Measurements from ENCODE around the gene UBA1. TPM values are rescaled to one million over a fixed set of nuclear protein-coding genes. Genes with fewer than 3 reads are reported as not detected.

UBA1 gene
- total RNA-seq, 4 donors from 2014 or later = 145 to 182 (median 163) TPM

GRCh38 chrX:47178337-47178736 lies 15.3 kb upstream of the UBA1 start:
- TF ChIP-seq CTCF (IDR thresholded peaks at IDR 0.05) = no peak
- TF ChIP-seq POLR2AphosphoS5 (IDR thresholded peaks at IDR 0.05) = no peak
- no peak for TF ChIP-seq EP300 (IDR thresholded peaks at IDR 0.05; ENCODE audit: low read depth)
- no peak for TF ChIP-seq POLR2A (IDR thresholded peaks at IDR 0.05)
- intact Hi-C loops (cut with DNase I; ENCODE audit: low total_unique reads) (no loop called here), in situ Hi-C loops (cut with MboI; ENCODE audit: low pct_ligation_motif_present in 1 of 4, low pct_unique_long_range_greater_than_20kb in 1 of 4, low sequenced_read_pairs in 3 of 4) (loop anchor here in 3 of 4 donors (25.0 kb wide), 2 partner anchors 209 to 334 kb away; no protein-coding TSS in a partner anchor)
- no peaks in the 10 kb centered on the region for H3K9me3 ChIP-seq
- 74 to 100% methylated on average over 1 to 5 of the region's 5 CpGs for WGBS, 2 donors (ENCODE audit: low coverage in 1 of 2)
- no peaks in the 10 kb centered on the region for H3K4me1 ChIP-seq
- no peak for DNase-seq
- H3K27ac ChIP-seq = no peak overlapping the region
- no peak overlapping the region for H3K4me3 ChIP-seq
- peaks cover 0 to 7% (median 3%) of the 10 kb centered on the region in 4 donors for H3K36me3 ChIP-seq
- no peaks in the 10 kb centered on the region for H3K27me3 ChIP-seq

GRCh38 chrX:47179221-47179927 lies 14.3 kb upstream of the UBA1 start:
- 68% methylated on average over 14 of the region's 14 CpGs; no CpG with 5 or more reads in 1 of the 2 donors for WGBS, 2 donors (ENCODE audit: low coverage in 1 of 2)
- H3K27ac ChIP-seq = no peak overlapping the region
- H3K36me3 ChIP-seq = peaks cover 0 to 7% (median 3%) of the 10 kb centered on the region in 4 donors

GRCh38 chrX:47179928-47180255 lies 13.7 kb upstream of the UBA1 start:
- H3K36me3 ChIP-seq = peaks cover 0 to 7% (median 3%) of the 10 kb centered on the region in 4 donors
- intact Hi-C loops (cut with DNase I; ENCODE audit: low total_unique reads) = no loop called here
- in situ Hi-C loops (cut with MboI; ENCODE audit: low pct_ligation_motif_present in 1 of 4, low pct_unique_long_range_greater_than_20kb in 1 of 4, low sequenced_read_pairs in 3 of 4) = loop anchor here in 3 of 4 donors (25.0 kb wide), 2 partner anchors 207 to 332 kb away; no protein-coding TSS in a partner anchor
- no peaks in the 10 kb centered on the region for H3K4me1 ChIP-seq
- WGBS, 2 donors (ENCODE audit: low coverage in 1 of 2) = 93% methylated on average over 18 of the region's 18 CpGs; no CpG with 5 or more reads in 1 of the 2 donors
- no peak overlapping the region for H3K4me3 ChIP-seq
- no peak for TF ChIP-seq EP300 (IDR thresholded peaks at IDR 0.05; ENCODE audit: low read depth)
- no peak for TF ChIP-seq POLR2A (IDR thresholded peaks at IDR 0.05)
- no peak for TF ChIP-seq CTCF (IDR thresholded peaks at IDR 0.05)
- TF ChIP-seq POLR2AphosphoS5 (IDR thresholded peaks at IDR 0.05) = no peak
- H3K27me3 ChIP-seq = no peaks in the 10 kb centered on the region
- no peaks in the 10 kb centered on the region for H3K9me3 ChIP-seq
- DNase-seq = no peak
- no peak overlapping the region for H3K27ac ChIP-seq

More at GRCh38 chrX:47179221-47179927, 14.3 kb upstream of the UBA1 start:
- intact Hi-C loops (cut with DNase I; ENCODE audit: low total_unique reads) = no loop called here
- DNase-seq = no peak
- no peaks in the 10 kb centered on the region for H3K4me1 ChIP-seq
- in situ Hi-C loops (cut with MboI; ENCODE audit: low pct_ligation_motif_present in 1 of 4, low pct_unique_long_range_greater_than_20kb in 1 of 4, low sequenced_read_pairs in 3 of 4) = loop anchor here in 3 of 4 donors (25.0 kb wide), 2 partner anchors 208 to 333 kb away; no protein-coding TSS in a partner anchor
- no peaks in the 10 kb centered on the region for H3K27me3 ChIP-seq
- H3K9me3 ChIP-seq = no peaks in the 10 kb centered on the region
- TF ChIP-seq CTCF (IDR thresholded peaks at IDR 0.05) (no peak), POLR2AphosphoS5 (IDR thresholded peaks at IDR 0.05) (no peak), EP300 (IDR thresholded peaks at IDR 0.05; ENCODE audit: low read depth) (no peak), POLR2A (IDR thresholded peaks at IDR 0.05) (no peak)
- no peak overlapping the region for H3K4me3 ChIP-seq

- Histone ChIP-seq H3K27me3 (no peaks in the 10 kb centered on the region), H3K9me3 (no peaks in the 10 kb centered on the region), H3K27ac (no peak overlapping the region), H3K36me3 (peaks cover 0 to 7% (median 3%) of the 10 kb centered on the region in 4 donors), H3K4me3 (no peak overlapping the region), H3K4me1 (no peaks in the 10 kb centered on the region)
- 82 to 100% methylated on average over 4 to 8 of the region's 8 CpGs for WGBS, 2 donors (ENCODE audit: low coverage in 1 of 2)
- TF ChIP-seq CTCF (IDR thresholded peaks at IDR 0.05) (no peak), EP300 (IDR thresholded peaks at IDR 0.05; ENCODE audit: low read depth) (no peak), POLR2A (IDR thresholded peaks at IDR 0.05) (no peak), POLR2AphosphoS5 (IDR thresholded peaks at IDR 0.05) (no peak)
- intact Hi-C loops (cut with DNase I; ENCODE audit: low total_unique reads) (no loop called here), in situ Hi-C loops (cut with MboI; ENCODE audit: low pct_ligation_motif_present in 1 of 4, low pct_unique_long_range_greater_than_20kb in 1 of 4, low sequenced_read_pairs in 3 of 4) (loop anchor here in 3 of 4 donors (25.0 kb wide), 2 partner anchors 207 to 332 kb away; no protein-coding TSS in a partner anchor)
- no peak for DNase-seq
Measured at GRCh38 chrX:47180346-47180745, 13.3 kb upstream of the UBA1 start.
